Activated CD8-positive, alpha-beta memory T cell treated with anti-CD3 and anti-CD28 coated beads, Interleukin-2, amount 10 ng/mL, durations not matched to agents 7 days and 5 days (primary cell): Measurements from ENCODE around the gene ST6GALNAC3. TPM values are rescaled to one million over a fixed set of nuclear protein-coding genes. Genes with fewer than 3 reads are reported as not detected.
"Not testable (repeated sequence)": the region's sequence is repeated elsewhere in the genome, so short reads cannot be mapped to it uniquely, and the experiment has no call there.

ENCODE experiments used
- ATAC-seq: fragments of 150-1000 bp; cut with Tn5 transposase; one replicate; pipeline ENCODE4 v1.10.0; 2021; ENCODE audit warnings: moderate library complexity
- CTCF ChIA-PET: fragments of 350-600 bp; sonication (Branson Sonifier 250); formaldehyde crosslinking; loops from one replicate; lab custom pipeline; 2021; ENCODE audit warnings: antibody characterized with exemption; lab: Charles Lee
- DNase-seq: peaks from one replicate; pipeline ENCODE4 v3.0.0-alpha.2; 2020
- H3K27ac Mint-ChIP-seq: one replicate; pipeline ENCODE4 v1.8.0; 2021; ENCODE audit warnings: mild to moderate bottlenecking, mixed read lengths
- H3K27me3 Mint-ChIP-seq: one replicate; pipeline ENCODE4 v1.8.0; 2021; ENCODE audit warnings: mixed read lengths
- H3K36me3 Mint-ChIP-seq: one replicate; pipeline ENCODE4 v1.8.0; 2021; ENCODE audit warnings: mild to moderate bottlenecking, mixed read lengths
- H3K4me1 Mint-ChIP-seq: one replicate; pipeline ENCODE4 v1.8.0; 2021; ENCODE audit warnings: mixed read lengths
- H3K4me3 Mint-ChIP-seq: one replicate; pipeline ENCODE4 v1.8.0; 2021; ENCODE audit warnings: mild to moderate bottlenecking, moderate library complexity, mixed read lengths
- H3K9me3 Mint-ChIP-seq: one replicate; pipeline ENCODE4 v1.8.0; 2022; ENCODE audit warnings: low read depth, mixed read lengths
- total RNA-seq, 2 experiments: library from RNA; stranded (reverse); gene quantifications; one replicate each; pipeline ENCODE4 v1.2.3, GENCODE V29; 2021

Gene ST6GALNAC3
- total RNA-seq, 2 experiments from 2014 or later = 0.26 to 0.88 TPM

DNA sequence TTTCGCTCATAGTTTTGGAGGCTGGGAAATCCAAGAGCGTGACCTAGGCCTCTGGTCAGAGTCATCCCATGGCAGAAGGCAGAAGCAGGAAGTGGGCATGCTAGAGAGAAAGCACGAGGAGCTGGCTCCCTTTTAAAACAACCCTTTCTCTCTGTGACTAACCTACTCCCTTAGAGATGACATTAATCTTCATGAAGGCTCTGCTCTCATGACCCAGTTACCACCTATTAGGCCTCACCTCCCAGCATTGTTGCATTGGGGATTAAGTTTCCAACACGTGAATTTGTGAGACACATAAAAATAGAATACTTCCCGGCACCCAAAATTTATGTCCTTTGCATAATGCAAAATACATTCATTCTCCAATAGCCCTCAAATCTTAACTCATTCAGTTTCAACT lies 569.6 kb downstream of the ST6GALNAC3 start:
- no peak for DNase-seq
- H3K9me3 Mint-ChIP-seq = no peaks in the 10 kb centered on the region
- no peaks in the 10 kb centered on the region for H3K4me1 Mint-ChIP-seq
- H3K4me3 Mint-ChIP-seq = no peak overlapping the region
- ATAC-seq = no peak
- H3K27me3 Mint-ChIP-seq = no peaks in the 10 kb centered on the region
- CTCF ChIA-PET = no interaction called here
- no peaks in the 10 kb centered on the region for H3K36me3 Mint-ChIP-seq
- no peak overlapping the region for H3K27ac Mint-ChIP-seq

DNA sequence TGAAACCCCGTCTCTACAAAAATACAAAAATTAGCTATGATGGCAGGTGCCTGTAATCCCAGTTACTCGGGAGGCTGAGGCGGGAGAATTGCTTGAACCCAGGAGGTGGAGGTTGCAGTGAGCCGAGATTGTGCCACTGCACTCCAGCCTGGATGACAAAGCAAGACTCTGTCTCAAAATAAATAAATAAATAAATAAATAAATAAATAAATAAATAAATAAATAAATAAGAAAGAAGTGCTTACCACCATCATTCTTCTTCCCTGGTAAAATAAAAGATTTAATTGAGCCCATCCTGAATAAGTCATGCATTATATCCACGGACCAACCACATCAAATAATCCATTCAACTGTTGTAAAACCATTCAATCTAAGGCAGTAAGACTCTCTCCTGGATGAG lies 578.3 kb downstream of the ST6GALNAC3 start:
- H3K27ac Mint-ChIP-seq, CTCF ChIA-PET, H3K27me3 Mint-ChIP-seq: not testable (repeated sequence)

DNA sequence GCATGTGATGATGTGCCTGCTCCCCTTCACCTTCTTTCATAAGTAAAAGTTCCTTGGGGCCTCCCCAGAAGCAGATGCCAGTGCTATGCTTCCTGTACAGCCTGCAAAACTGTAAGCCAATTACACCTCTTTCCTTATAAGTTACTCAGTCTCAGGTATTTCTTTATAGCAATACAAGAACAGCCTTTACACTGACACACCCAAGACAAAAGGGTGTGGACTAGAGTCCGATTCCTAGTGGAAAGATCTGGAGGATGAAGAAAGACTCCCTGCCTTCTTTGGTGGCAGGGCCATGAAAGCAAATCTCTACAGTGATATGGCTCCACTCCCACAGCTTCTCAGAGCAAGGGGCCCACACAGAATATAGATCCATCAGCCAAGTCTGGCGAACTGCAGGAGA lies 583.1 kb downstream of the ST6GALNAC3 start:
- H3K36me3 Mint-ChIP-seq = no peaks in the 10 kb centered on the region
- no peaks in the 10 kb centered on the region for H3K4me1 Mint-ChIP-seq
- DNase-seq (no peak), ATAC-seq (no peak)
- no peaks in the 10 kb centered on the region for H3K27me3 Mint-ChIP-seq
- no peaks in the 10 kb centered on the region for H3K9me3 Mint-ChIP-seq
- H3K4me3 Mint-ChIP-seq = no peak overlapping the region
- no peak overlapping the region for H3K27ac Mint-ChIP-seq
- CTCF ChIA-PET = no interaction called here

More for the DNA sequence above, 578.3 kb downstream of the ST6GALNAC3 start:
- not testable (repeated sequence) for H3K4me1 Mint-ChIP-seq, H3K9me3 Mint-ChIP-seq, DNase-seq, ATAC-seq, H3K36me3 Mint-ChIP-seq, H3K4me3 Mint-ChIP-seq

DNA sequence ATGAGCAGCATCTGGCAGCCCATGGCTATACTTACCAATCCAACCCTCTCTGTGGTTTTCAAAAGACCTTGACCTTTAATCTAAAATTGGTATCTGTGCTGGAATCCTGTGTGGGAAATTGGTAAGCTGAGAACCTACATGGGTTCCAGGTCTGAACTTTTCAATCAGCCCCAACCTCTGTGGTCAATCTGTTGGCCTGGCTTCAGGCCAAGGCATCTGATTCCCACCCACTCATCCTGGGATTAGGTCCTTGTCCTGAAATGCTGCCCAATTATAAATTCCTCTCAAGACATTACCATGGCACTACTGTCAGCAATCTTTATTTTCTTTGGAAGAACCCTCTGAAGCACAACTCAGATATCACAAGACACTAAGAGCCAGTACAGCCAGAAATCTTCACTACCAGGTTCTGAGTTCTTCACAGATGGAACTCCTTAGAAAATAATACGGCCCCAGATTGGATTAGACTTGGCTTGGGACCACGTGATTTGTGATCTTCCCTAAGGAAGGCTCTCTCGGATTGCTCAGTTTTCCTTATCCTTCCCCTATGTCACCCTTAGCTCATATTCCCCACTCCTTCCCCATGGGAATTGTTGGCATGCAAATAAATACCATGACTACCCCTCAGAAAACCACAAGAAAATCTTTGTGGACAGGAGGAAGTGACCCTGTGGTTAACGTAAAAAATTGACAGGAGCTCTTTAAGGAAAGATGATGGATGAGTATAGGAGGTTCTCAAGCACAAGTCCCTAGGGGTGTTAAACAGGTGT lies 584.8 kb downstream of the ST6GALNAC3 start:
- Mint-ChIP-seq H3K4me3 (no peak overlapping the region), H3K27ac (no peak overlapping the region), H3K36me3 (no peaks in the 10 kb centered on the region), H3K27me3 (no peaks in the 10 kb centered on the region), H3K9me3 (no peaks in the 10 kb centered on the region), H3K4me1 (no peaks in the 10 kb centered on the region)
- ATAC-seq (no peak), DNase-seq (no peak)
- CTCF ChIA-PET = no interaction called here

DNA sequence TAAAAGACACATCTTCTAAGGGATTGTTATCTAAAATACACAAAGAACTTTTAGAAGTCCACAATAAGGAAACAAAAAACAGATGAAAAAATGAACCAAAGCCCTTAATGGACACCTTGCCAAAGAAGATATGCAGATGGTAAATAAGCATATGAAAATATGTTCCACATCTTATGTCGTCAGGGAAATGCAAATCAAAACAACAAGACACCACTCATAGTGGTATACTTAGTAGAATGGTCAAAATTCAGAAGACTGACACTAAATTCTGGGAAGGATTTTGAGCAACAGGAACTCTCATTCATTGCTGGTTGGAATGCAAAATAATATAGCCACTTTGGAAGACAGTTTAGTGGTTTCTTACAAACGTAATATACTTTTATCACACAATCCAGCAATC lies 587.0 kb downstream of the ST6GALNAC3 start:
- CTCF ChIA-PET = no interaction called here
- no peaks in the 10 kb centered on the region for H3K4me1 Mint-ChIP-seq
- no peaks in the 10 kb centered on the region for H3K27me3 Mint-ChIP-seq
- no peaks in the 10 kb centered on the region for H3K9me3 Mint-ChIP-seq
- H3K36me3 Mint-ChIP-seq = no peaks in the 10 kb centered on the region
- DNase-seq (no peak), ATAC-seq (no peak)
- no peak overlapping the region for H3K4me3 Mint-ChIP-seq
- no peak overlapping the region for H3K27ac Mint-ChIP-seq

DNA sequence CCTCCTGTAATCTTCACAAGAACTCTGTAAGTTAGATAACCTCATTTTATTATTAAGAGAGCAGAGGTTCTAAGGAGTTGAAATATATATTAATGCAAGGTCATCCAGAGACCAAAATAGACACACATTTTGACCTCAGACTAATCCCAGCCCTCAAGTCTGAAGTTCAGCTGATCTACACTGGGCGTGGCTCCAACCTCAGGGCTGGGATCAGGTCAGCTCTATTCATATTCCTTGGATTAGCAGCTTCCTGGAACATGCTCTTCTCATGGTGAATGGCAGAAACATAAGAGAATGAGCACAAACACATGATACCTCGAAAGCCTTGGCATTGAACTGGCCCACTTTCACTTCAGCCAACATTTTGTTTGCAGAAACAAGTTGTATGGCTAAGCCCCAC lies 592.0 kb downstream of the ST6GALNAC3 start:
- no peak for DNase-seq
- Mint-ChIP-seq H3K27me3 (no peaks in the 10 kb centered on the region), H3K9me3 (no peaks in the 10 kb centered on the region), H3K4me3 (no peak overlapping the region), H3K4me1 (no peaks in the 10 kb centered on the region), H3K27ac (no peak overlapping the region), H3K36me3 (no peaks in the 10 kb centered on the region)
- no peak for ATAC-seq
- CTCF ChIA-PET = no interaction called here

DNA sequence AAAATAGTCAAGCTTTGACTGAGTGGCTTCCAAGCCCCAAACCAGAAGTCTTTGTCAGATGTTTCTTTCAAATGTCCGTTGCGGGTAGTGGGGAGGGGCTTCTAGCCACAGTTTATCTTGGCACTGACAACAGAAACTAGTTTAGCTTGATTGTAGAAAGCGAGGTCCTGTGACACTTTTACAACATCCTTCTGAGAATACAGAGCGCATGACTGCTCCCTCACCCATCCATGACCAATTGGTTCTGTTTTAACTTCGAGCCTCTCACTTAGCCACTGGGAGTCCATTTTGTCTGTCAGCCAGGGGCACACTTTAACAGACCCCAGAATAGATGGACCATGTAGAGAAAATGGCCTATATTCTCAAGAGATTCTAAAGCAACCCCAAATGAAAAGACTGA lies 593.5 kb downstream of the ST6GALNAC3 start:
- no peak overlapping the region for H3K4me3 Mint-ChIP-seq
- no peaks in the 10 kb centered on the region for H3K27me3 Mint-ChIP-seq
- CTCF ChIA-PET = no interaction called here
- no peak for DNase-seq
- no peak overlapping the region for H3K27ac Mint-ChIP-seq
- no peaks in the 10 kb centered on the region for H3K4me1 Mint-ChIP-seq
- H3K9me3 Mint-ChIP-seq = no peaks in the 10 kb centered on the region
- ATAC-seq = no peak
- no peaks in the 10 kb centered on the region for H3K36me3 Mint-ChIP-seq

DNA sequence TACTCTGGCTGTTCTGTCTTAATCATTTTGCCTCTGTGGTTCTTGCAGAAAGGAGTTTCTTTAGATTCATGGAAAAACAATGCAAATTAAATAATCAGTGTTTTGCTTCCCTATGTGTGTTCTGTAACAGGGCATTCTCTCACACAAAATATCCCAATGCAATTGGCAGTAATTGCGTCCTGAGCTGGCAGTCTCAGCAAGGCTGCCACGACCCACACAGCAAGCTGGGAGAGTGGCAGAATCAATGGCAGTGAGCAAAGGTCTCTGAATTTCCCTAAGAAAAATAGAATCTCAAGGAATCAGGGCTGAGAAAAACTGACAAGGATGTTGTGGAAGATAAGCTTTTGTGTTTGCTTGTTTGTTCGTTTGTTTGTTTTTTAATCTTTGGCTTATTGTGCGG lies 594.6 kb downstream of the ST6GALNAC3 start:
- DNase-seq = no peak
- CTCF ChIA-PET = no interaction called here
- Mint-ChIP-seq H3K4me3 (no peak overlapping the region), H3K36me3 (no peaks in the 10 kb centered on the region), H3K27me3 (no peaks in the 10 kb centered on the region), H3K4me1 (no peaks in the 10 kb centered on the region), H3K9me3 (no peaks in the 10 kb centered on the region), H3K27ac (no peak overlapping the region)
- no peak for ATAC-seq

DNA sequence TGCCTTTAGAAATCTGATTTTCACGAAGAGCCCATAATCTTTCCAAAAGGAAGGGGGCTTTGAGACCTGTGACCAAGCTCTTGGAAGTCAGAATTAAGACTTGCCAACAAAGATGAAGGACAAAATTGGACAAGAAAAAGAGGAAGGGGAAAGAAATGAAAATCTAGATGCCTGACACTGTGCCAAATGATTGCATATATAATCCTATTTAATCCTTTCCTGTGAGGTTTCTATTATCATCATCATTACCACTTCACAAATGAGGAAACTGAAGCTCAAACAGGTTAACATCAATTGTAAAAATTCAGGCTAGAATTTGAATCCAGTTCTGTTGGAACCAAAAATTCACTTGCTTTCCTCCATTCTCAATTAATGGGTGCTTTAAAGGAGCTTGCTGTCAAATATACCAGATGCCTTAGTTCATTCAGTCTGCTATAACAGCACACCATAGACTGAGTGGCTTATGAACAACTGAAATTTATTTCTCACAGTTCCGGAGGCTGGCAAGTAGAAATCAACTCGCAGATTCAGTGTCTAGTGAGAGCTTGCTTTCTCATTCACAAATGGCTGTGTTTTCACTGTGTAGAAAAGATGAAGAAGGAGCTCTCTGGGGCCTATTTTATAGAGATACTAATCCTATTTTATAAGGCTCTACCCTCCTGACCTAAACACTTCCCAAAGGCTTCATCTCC lies 595.2 kb downstream of the ST6GALNAC3 start:
- H3K9me3 Mint-ChIP-seq = no peaks in the 10 kb centered on the region
- DNase-seq (no peak), ATAC-seq (no peak)
- CTCF ChIA-PET = no interaction called here
- H3K27me3 Mint-ChIP-seq = no peaks in the 10 kb centered on the region
- H3K4me3 Mint-ChIP-seq = no peak overlapping the region
- no peak overlapping the region for H3K27ac Mint-ChIP-seq
- H3K4me1 Mint-ChIP-seq = no peaks in the 10 kb centered on the region
- H3K36me3 Mint-ChIP-seq = no peaks in the 10 kb centered on the region

DNA sequence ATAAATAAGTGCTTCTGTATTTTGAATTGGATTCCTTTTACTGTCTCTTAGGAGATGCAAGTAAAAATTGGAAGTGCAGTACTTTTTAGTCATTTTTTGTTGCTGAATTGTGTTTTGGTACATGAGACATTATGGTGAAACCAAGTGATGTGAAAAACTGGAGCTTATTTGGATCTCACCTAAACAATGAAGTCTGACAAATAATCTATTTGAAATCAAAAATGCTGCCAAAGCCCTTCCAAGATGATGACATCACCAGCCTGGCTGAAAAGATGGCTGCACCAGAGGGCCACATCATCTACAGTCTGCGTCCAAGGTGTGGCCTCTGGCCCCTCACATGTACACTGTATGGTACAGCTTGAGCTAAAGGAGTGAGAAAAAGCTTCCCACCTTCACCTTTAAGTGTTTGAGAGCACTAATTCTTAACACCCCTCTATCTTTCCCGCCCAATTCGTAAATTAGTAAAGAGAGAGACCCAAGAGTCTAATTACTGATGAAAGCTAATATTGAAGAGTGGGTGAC lies 600.2 kb downstream of the ST6GALNAC3 start:
- Mint-ChIP-seq H3K27ac (no peak overlapping the region), H3K4me3 (no peak overlapping the region), H3K9me3 (no peaks in the 10 kb centered on the region), H3K36me3 (no peaks in the 10 kb centered on the region), H3K27me3 (no peaks in the 10 kb centered on the region), H3K4me1 (no peaks in the 10 kb centered on the region)
- CTCF ChIA-PET = no interaction called here
- ATAC-seq (no peak), DNase-seq (no peak)

DNA sequence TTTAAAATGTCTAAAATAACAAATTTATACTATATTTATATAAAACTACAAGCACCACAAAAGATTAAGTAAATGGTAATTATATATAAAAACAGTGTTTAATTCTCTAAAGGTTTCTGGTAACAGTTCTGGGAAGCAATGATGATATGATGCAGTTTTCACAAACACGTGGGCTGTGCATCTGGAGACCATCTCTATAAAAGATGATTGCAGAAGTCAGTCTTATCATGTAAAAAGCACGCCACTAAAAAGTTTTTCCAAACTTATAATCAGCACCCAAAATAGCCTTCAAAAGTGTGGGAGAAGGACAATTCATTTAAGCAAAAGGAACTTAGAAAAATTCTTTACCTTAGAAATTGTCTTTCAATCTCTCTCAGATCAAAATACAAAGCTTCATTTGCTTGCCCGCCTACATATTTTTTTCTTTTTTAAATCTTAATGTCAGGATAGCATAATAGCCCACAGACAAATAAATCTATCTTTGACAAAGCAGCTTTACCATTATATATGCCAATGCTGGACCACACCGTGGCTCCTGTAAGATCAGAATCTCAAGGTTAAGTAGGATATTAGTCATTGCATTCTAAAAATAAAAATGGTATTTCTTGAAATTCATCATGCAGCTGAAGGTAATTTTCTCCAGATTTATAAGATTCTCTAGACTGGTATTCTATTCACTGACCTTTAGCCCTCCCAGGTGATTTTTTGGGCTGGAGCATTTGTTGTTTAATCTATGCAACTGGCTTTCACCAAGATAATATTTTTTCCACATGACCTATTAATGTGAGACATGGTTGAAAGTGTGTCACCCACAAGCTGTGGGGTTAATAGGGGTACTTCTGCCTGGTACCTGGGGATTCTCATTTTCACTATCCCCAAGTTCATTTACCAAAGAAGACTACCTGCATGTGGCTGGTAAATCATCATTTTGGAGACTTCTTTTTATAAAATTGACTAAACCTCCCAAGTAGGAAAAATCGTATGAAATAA lies 603.2 kb downstream of the ST6GALNAC3 start:
- CTCF ChIA-PET = no interaction called here

DNA sequence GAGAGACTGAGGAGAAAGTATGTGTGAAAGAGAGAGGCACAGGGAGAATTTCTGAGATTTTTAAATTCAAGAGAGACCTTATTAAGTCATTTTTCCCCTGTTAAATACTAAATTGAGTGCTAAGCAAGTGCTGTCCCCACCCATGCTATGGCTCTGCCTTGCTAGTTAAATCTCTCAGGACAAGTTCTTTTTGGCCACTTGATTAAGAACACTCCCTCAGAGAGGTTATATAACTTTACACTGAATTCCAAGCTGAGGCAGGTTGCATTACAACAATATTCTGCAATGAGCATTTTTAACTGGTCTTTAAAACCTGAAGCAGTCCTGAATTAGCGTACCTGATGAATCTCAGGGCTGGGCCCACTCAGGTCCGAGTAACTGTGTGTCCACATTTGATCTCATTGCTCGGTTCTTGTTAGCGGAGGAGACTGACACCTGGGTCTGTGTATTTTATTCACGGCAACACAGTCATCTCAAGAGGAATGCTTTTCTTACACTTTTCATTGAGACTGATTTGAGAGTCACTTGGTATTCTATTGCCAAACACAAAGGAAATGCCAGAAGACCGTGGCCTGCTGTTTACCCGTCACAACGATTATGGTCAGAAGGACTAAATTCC lies 605.1 kb downstream of the ST6GALNAC3 start:
- Mint-ChIP-seq H3K4me1 (no peaks in the 10 kb centered on the region), H3K36me3 (no peaks in the 10 kb centered on the region), H3K9me3 (no peaks in the 10 kb centered on the region), H3K27ac (no peak overlapping the region), H3K4me3 (no peak overlapping the region), H3K27me3 (no peaks in the 10 kb centered on the region)
- CTCF ChIA-PET = no interaction called here
- ATAC-seq = no peak
- DNase-seq = no peak

More for the DNA sequence above, 603.2 kb downstream of the ST6GALNAC3 start:
- H3K36me3 Mint-ChIP-seq = no peaks in the 10 kb centered on the region
- H3K27me3 Mint-ChIP-seq = no peaks in the 10 kb centered on the region
- no peak overlapping the region for H3K4me3 Mint-ChIP-seq
- DNase-seq = no peak
- H3K4me1 Mint-ChIP-seq = no peaks in the 10 kb centered on the region
- H3K9me3 Mint-ChIP-seq = no peaks in the 10 kb centered on the region
- ATAC-seq = no peak
- no peak overlapping the region for H3K27ac Mint-ChIP-seq

DNA sequence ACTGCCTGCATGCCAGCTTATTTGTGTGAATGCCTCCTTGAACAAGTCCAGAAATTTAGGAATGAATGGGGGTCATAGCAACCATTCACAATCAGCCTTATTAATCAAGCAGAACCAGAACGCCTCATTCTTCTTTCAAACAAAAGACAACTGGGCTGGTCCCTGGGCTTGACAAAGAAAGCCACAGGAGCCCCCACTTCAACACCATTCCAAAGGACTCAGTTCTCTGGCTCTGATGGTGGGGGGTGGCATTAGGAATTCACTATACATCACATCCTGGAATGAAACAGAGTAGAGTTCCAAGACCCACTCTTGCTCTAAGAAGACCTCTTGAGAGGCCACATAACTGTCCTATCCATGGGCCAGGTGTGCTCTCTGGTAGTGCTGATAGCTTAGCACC lies 606.1 kb downstream of the ST6GALNAC3 start:
- Mint-ChIP-seq H3K4me3 (no peak overlapping the region), H3K27ac (no peak overlapping the region), H3K9me3 (no peaks in the 10 kb centered on the region), H3K36me3 (no peaks in the 10 kb centered on the region), H3K4me1 (no peaks in the 10 kb centered on the region), H3K27me3 (no peaks in the 10 kb centered on the region)
- CTCF ChIA-PET = no interaction called here
- ATAC-seq = no peak
- no peak for DNase-seq
